ENCODE data around the gene METRN. TPM values are rescaled to one million over a fixed set of nuclear protein-coding genes. Genes with fewer than 3 reads are reported as not detected.
"Not testable (repeated sequence)": the region's sequence is repeated elsewhere in the genome, so short reads cannot be mapped to it uniquely, and the experiment has no call there.

Gene METRN
- polyA plus RNA-seq, 1 of the 3 experiments (the other 2 are of a cell fraction), result 59.7 TPM

DNA sequence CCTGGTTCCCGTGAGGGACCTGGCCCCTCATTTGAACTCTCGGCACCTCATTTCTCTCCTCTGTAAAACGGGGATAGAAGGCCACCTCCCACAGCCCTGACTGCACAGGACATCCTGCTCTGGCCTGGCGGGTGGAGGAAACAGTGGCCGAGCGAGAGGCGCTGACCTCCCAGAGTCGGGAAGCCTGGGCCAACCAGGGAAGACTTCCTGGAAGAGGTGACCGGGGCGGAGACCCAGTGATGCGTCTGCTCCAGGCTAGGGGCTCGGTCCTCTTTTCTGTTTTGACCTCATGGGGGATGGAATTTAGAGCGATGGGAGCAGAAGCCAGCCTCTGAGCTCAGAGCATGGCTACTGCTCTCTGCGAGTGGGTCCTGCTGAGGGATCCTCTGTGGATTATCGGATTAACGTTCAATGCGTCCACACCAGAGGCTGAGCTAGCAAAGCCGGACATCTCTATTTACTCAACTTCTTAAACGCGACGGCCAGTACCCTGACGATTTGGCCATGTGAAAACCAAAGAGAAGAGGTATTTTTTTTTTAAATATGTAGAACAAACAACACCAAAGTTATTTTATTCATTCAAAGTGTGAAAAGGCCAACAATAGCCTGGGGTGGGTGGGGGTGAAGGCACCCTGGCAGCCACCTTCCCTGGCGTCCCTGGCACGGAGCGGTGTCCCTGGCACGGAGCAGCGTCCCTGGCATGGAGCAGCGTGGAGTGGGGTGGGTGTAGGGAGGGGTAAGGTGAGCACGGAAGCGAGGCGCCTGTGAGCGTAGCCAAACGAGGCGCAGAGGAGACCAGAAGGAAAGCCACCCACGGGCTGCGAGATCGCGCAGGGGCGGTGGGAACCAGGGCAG, 36.5 kb downstream of the METRN start (continued):
- TF ChIP-seq, protein P1, sequence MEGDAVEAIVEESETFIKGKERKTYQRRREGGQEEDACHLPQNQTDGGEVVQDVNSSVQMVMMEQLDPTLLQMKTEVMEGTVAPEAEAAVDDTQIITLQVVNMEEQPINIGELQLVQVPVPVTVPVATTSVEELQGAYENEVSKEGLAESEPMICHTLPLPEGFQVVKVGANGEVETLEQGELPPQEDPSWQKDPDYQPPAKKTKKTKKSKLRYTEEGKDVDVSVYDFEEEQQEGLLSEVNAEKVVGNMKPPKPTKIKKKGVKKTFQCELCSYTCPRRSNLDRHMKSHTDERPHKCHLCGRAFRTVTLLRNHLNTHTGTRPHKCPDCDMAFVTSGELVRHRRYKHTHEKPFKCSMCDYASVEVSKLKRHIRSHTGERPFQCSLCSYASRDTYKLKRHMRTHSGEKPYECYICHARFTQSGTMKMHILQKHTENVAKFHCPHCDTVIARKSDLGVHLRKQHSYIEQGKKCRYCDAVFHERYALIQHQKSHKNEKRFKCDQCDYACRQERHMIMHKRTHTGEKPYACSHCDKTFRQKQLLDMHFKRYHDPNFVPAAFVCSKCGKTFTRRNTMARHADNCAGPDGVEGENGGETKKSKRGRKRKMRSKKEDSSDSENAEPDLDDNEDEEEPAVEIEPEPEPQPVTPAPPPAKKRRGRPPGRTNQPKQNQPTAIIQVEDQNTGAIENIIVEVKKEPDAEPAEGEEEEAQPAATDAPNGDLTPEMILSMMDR (IDR thresholded peaks at IDR 0.05), result no peak

DNA sequence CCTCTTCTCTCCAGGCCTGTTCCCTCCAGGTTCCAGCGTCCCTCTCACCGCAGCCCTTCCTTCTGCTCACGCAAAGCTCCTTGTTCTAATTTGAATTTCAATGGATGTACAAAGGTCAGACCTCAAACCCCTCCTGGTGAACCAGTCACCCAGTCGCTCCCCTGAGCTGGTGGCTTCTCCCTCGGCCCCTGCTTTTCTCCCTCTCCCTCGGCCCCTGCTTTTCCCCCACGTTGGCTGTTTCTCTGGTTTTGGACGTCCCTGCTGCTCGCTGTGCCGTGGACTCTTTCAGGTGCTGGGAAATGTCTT, 37.0 kb downstream of the METRN start:
- Histone ChIP-seq H3K27me3 (ENCODE audit: insufficient read depth) (no peaks in the 10 kb centered on the region), H3F3A (replicated peaks; ENCODE audit: insufficient read depth) (peaks cover 4% of the 10 kb centered on the region), H4K20me1 (ENCODE audit: insufficient read depth) (no peaks in the 10 kb centered on the region), H3K36me3 (replicated peaks in 1 of 2; ENCODE audit: control insufficient read depth in 1 of 2, insufficient read depth in 2 of 2, low read length in 1 of 2) (no peaks in the 10 kb centered on the region), H3K9me3 (peaks cover 3% of the 10 kb centered on the region; the same call in 1 of the 2 replicates), H3K79me2 (ENCODE audit: insufficient read depth) (no peaks in the 10 kb centered on the region), H3K27ac (ENCODE audit: low read depth in 2 of 2, low read length in 1 of 2) (no peak overlapping the region), H3K4me3 (ENCODE audit: low read depth in 2 of 2, low read length in 1 of 2) (no peak overlapping the region), H2AFZ (ENCODE audit: low read depth) (no peak overlapping the region), H3K9ac (no peak overlapping the region), H3K4me1 (ENCODE audit: control insufficient read depth in 1 of 2, insufficient read depth in 2 of 2, low read depth in 1 of 2, low read length in 1 of 2) (no peaks in the 10 kb centered on the region), H3K9me2 (no peaks in the 10 kb centered on the region), H3K4me2 (no peak overlapping the region)
- no peak for TF ChIP-seq RXRA (IDR thresholded peaks at IDR 0.05; ENCODE audit: borderline replicate concordance, low read depth)
- TF ChIP-seq EZH2phosphoT487 (IDR thresholded peaks at IDR 0.05; ENCODE audit: borderline replicate concordance, low read depth), result no peak
- no peak for TF ChIP-seq POLR2AphosphoS5 (IDR thresholded peaks at IDR 0.05; ENCODE audit: low read depth, low read length)
- no peak for TF ChIP-seq NRF1 (IDR thresholded peaks at IDR 0.05; ENCODE audit: low read depth, low read length)
- no peak for TF ChIP-seq TCF12 (IDR thresholded peaks at IDR 0.05)
- no peak for TF ChIP-seq MEF2A (IDR thresholded peaks at IDR 0.05; ENCODE audit: borderline replicate concordance, low read depth)
- TF ChIP-seq FOXJ3 (CRISPR knock-in tag; IDR thresholded peaks at IDR 0.05), result no peak
- no peak for TF ChIP-seq TEAD4 (IDR thresholded peaks at IDR 0.05; ENCODE audit: borderline replicate concordance, insufficient read depth)
- TF ChIP-seq, protein P2, sequence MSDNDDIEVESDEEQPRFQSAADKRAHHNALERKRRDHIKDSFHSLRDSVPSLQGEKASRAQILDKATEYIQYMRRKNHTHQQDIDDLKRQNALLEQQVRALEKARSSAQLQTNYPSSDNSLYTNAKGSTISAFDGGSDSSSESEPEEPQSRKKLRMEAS (IDR thresholded peaks at IDR 0.05; ENCODE audit: low read depth), result no peak
- no peak for TF ChIP-seq NFIC (IDR thresholded peaks at IDR 0.05; ENCODE audit: borderline replicate concordance)
- TF ChIP-seq EP300 (IDR thresholded peaks at IDR 0.05; ENCODE audit: borderline replicate concordance in 1 of 2, low read depth in 1 of 2, low read length in 1 of 2), result no peak
- TF ChIP-seq FOSL2 (IDR thresholded peaks at IDR 0.05; ENCODE audit: borderline replicate concordance, low read depth), result no peak
- no peak for TF ChIP-seq RCOR1 (IDR thresholded peaks at IDR 0.05; ENCODE audit: low read length)
- no peak for TF ChIP-seq GABPA (IDR thresholded peaks at IDR 0.05; ENCODE audit: low read depth)
- TF ChIP-seq TAF1 (IDR thresholded peaks at IDR 0.05; ENCODE audit: borderline replicate concordance, low read depth, low read length), result no peak
- no peak for TF ChIP-seq YY1 (IDR thresholded peaks at IDR 0.05; ENCODE audit: low read depth)
- TF ChIP-seq RFX5 (IDR thresholded peaks at IDR 0.05; ENCODE audit: low read length), result no peak
- TF ChIP-seq, protein P3, sequence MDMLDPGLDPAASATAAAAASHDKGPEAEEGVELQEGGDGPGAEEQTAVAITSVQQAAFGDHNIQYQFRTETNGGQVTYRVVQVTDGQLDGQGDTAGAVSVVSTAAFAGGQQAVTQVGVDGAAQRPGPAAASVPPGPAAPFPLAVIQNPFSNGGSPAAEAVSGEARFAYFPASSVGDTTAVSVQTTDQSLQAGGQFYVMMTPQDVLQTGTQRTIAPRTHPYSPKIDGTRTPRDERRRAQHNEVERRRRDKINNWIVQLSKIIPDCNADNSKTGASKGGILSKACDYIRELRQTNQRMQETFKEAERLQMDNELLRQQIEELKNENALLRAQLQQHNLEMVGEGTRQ (IDR thresholded peaks at IDR 0.05; ENCODE audit: borderline replicate concordance, low read depth, low read length), result no peak
- TF ChIP-seq, protein P1 (IDR thresholded peaks at IDR 0.05), result no peak
- no peak for TF ChIP-seq RAD21 (IDR thresholded peaks at IDR 0.05; ENCODE audit: low read length)
- DNase-seq, result no peak
- CTCF ChIA-PET, result no interaction called here
- WGBS (ENCODE audit: low lambda C conversion rate), result 68% methylated on average over 10 of the region's 10 CpGs
- POLR2A ChIA-PET, result no interaction called here

DNA sequence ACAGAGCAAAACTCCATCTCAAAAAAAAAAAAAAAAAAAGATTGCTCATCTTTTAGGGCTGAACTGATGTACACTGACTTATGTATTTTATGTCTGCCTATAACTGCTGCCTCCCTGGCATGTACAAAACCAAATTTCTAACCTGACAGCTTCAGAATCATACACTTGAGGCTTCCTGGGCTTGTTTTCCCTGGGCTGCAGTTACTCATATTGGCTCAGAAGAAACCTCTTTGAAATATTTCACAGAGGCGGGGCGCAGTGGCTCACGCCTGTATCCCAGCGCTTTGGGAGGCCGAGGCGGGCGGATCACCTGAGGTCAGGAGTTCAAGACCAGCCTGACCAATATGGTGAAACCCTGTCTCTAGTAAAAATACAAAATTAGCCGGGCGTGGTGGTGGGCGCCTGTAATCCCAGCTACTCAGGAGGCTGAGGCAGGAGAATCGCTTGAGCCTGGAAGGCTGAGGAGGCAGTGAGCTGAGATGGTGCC, 39.2 kb downstream of the METRN start:
- H4K20me1 ChIP-seq (ENCODE audit: insufficient read depth); DNase-seq; H3F3A ChIP-seq (replicated peaks; ENCODE audit: insufficient read depth); H3K4me2 ChIP-seq; H3K9me2 ChIP-seq; H3K9ac ChIP-seq; H3K36me3 ChIP-seq (replicated peaks in 1 of 2; ENCODE audit: control insufficient read depth in 1 of 2, insufficient read depth in 2 of 2, low read length in 1 of 2); H2AFZ ChIP-seq (ENCODE audit: low read depth); POLR2A ChIA-PET; H3K9me3 ChIP-seq; H3K27me3 ChIP-seq (ENCODE audit: insufficient read depth); H3K4me1 ChIP-seq (ENCODE audit: control insufficient read depth in 1 of 2, insufficient read depth in 2 of 2, low read depth in 1 of 2, low read length in 1 of 2); H3K79me2 ChIP-seq (ENCODE audit: insufficient read depth); H3K27ac ChIP-seq (ENCODE audit: low read depth in 2 of 2, low read length in 1 of 2); H3K4me3 ChIP-seq (ENCODE audit: low read depth in 2 of 2, low read length in 1 of 2): not testable (repeated sequence)
- WGBS (ENCODE audit: low lambda C conversion rate), result 81% methylated on average over 10 of the region's 11 CpGs
- CTCF ChIA-PET, result interaction anchor here (2.3 kb wide), 1 partner anchor 13 kb away, joined by 9 read pairs; the partner anchor contains the start of gene CIAO3
